ENCODE data around the gene CCDC138.

DNA sequence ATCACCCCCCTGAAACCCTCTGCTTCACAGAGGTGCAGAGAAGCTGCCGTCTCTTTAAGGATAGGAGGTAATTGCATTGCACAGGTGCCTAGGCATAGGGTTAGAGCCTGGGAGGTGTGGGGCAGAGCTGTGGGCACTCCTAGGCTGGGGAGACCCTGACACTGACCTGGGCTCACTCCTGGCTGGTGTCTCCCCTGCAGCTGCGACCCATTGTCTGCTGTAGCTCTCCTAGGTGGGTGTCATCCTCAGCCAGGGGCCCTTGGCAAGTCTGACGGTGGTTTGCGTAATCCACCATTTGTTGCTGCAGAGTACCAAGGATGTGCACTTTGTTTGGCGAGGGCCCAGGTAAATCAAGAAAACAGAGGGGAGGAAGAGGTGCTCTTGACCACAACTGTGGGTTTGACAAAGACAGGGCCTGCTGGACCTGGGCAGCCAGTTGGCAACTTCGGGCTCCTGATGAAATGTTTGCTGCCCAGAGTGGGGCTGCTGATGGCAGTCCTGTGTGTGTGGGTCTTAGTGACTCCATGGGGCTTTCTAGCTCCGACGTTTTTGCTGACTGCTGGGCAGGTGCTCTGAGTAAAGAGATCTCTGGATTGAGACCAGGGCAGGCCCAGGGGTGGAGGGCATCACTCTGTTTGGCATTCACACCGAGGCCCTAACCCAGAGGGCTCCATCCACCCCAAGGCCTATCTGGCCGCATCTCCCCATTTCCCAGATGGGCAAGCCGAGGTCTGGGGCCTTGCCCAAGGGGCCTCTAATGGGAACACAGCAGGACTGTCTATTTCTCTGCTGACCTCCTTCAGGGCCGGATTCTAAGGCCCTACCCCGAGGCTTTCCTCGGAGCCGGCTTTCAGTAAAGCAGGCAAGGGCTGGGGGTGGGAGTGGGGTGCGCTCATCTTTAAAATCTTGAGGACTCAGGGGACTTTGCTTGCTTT is 134.8 kb downstream of the CCDC138 start:
- TF ChIP-seq YY1 (IDR thresholded peaks at IDR 0.05; ENCODE audit: insufficient read depth, insufficient read length) (no peak), SUZ12 (IDR thresholded peaks at IDR 0.05; ENCODE audit: extremely low read depth, insufficient read depth, insufficient read length) (no peak), ZNF274 (IDR thresholded peaks at IDR 0.05; ENCODE audit: low read depth, low read length) (no peak)
